Stimulated activated CD8-positive, alpha-beta memory T cell treated with anti-CD3 and anti-CD28 coated beads, Interleukin-15, amount 100 ng/mL, for 48 hours (primary cell): Measurements from ENCODE around the gene LRP6.
"Not testable (repeated sequence)": the region's sequence is repeated elsewhere in the genome, so short reads cannot be mapped to it uniquely, and the experiment has no call there.

Experiments
- DNase-seq, 2 donors: peaks; one replicate each; pipeline ENCODE4 v3.0.0-alpha.2; 2020; ENCODE audit warnings: low read depth in 2 of 2

Gene LRP6

DNA sequence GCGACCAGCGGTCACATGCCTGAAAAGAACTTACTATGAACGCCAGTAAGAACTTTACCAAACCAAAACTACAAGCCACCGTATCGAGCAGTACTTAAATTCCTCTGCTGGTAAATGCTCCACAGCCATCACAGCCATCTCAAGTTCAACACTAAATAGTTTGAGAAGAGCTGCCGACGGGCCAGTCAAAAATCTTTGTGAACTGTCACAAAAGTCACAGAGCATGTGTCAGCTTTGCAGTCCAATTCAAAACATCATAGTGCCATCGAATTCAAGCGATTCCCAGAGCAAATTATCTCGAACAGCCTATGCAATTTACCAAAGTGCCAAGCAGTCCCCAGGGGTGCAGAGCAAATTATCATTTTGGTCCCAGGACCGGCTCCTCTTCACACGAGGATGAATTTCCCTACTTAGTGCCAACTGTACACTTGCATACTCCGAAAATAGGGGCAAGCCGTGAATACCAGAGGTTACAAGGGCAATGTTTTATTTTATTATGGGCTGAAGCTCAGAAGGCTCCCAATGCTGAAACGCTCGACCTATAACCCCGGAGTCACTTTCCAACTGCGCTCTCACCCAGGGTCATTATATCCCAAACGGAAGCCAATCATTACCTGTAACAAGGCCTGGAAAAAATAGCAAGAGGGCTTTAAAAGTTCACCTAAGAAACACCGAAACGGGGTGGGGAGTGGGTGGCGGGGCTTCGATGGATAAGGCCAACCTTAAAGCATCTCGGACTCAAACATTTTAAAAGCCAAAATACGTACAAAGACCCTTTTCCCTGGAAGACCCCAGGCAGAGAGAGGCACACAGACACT, 1.1 kb downstream of the LRP6 start:
- DNase-seq = no peak

DNA sequence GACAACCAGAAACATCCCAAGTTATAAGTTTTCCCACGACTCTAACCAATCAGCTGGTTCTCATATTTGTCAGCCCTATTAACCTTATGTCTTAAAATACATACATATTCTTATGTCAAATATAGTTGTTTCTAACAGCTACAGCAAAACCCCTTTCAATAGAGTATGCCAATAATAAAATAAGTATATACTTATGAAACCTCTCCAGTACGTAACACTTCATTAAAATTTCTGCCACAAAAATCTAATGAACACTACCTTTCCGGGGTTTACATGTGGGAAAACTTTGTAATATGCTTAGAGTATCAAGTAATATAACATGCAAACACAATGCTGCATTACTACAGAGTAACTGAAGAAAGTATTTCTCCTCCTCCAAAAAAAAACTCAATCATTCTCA, 1.8 kb downstream of the LRP6 start:
- no peak for DNase-seq

DNA sequence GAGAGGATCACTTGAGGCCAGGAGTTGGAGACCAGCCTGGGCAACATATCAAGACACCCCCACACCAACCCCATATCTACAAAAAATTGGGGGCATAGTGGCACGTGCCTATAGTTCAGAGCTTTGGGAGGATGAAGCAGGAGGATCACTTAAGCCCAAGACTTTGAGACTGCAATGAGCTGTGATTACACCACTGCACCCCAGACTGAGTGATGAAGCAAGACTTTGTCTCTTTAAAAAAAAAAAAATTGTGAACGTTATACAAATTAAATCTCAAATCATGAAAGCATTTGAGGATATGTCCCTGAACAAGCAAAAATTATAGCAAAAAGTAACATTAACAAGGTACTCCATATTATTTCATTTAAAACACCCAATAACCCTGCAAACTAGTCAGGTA, 2.9 kb downstream of the LRP6 start:
- no peak for DNase-seq

DNA sequence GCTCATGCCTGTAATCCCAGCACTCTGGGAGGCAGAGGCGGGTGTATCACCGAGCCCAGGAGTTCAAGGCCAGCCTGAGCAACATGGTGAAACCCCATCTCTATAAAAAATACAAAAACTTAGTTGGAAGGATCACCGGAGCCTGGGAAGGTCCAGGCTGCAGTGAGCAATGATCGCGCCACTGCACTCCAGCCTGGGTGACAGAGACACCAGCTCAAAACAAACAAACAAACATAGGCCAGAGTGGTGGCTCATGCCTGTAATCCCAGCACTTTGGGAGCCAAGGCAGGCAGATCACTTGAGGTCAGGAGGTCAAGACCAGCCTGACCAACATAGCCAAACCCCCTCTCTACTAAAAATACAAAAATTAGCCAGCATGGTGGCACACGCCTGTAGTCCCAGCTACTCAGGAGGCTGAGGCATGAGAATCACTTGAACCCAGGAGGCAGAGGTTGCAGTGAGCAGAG, 10.5 kb downstream of the LRP6 start:
- not testable (repeated sequence) for DNase-seq

DNA sequence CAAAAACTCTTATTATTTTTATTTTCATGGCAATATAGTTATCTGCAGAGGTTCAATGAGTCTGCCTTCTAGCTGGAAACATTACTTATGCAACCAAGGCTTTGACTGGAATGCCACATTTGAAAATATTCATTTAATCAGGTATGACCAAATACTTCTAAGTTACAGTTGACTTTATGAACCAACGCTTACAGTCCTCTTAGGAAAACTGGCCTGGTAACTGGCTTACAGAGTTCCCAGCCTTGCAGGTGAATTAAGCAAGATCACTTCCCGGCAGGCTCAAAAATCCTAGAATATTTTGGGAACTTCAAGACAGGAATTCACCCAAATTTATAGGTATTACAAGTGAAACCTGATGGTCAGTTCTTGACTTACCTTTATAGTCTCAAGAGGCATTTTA, 12.3 kb downstream of the LRP6 start:
- no peak for DNase-seq

DNA sequence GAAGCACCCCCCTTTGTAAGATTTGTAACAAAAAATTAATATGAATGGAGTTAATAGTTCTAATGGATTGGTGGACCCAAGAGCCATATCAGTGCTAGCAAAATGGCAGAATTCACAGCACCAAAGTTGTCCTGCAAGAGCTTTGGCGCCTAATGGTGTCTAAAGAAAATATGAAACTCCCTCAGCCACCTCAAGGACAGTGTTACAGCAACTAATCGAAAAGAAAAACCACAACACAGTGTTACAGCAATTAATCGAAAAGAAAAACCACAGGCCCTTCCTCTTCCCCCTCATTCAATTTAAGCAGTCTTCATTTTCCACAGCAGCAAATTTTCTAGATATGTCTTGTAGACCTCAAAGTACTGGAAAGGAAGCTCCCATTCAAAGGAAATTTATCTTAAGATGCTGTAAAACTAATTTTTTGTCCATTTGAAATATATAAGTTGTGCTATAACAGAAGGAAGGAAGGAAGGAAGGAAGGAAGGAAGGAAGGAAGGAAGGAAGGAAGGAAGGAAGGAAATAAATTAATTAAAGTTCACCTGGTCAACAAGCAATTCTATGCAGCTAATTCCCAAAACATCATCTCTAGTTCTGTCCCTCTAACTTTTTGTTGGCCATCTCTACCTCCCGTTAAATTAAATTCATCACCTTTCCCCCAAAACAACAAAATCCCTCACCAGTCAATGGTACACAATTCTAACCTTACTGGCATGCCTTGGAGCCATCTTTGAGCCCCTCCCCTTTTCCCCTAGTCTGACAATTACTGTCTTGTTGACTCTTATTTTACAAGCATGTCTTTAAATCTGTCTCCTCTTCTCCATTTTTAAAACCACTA, 17.4 kb downstream of the LRP6 start:
- no peak for DNase-seq

DNA sequence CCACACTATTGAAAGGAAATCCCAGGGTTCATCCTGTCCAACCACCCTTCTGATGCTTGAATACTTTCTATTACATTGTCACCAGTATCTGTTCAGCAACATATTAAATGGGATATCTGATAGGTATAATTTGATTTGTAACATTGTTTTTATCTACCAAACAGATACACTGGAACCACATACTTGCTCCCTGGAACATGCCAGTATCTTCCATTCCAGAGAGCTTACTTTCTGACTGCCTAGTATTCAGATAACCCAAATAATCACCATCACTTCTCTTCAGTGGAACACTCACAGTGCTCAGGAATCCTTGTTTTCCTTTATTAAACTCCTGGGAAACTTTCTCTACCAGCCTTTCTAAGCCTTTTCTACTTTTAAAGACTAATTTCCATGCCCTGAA, 19.3 kb downstream of the LRP6 start:
- no peak for DNase-seq

DNA sequence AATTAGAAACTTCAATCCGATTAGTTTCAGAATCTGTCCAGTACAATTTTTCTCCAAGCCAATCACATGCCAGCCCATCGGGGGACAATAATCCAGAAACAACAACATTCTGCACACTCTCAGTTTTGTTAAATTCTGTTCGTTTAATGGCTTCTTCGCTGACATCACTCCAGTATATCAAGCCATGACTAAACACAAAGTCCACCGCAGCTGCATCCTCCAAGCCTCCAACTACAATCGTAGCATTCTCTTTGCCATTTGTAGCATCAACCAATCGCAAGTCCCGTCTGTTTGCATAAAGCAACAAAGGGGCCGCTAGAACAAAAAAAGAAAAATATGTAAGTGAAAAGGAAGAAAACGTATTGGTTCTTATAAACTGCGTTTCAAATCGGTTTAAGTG, 22.5 kb downstream of the LRP6 start:
- DNase-seq = no peak

DNA sequence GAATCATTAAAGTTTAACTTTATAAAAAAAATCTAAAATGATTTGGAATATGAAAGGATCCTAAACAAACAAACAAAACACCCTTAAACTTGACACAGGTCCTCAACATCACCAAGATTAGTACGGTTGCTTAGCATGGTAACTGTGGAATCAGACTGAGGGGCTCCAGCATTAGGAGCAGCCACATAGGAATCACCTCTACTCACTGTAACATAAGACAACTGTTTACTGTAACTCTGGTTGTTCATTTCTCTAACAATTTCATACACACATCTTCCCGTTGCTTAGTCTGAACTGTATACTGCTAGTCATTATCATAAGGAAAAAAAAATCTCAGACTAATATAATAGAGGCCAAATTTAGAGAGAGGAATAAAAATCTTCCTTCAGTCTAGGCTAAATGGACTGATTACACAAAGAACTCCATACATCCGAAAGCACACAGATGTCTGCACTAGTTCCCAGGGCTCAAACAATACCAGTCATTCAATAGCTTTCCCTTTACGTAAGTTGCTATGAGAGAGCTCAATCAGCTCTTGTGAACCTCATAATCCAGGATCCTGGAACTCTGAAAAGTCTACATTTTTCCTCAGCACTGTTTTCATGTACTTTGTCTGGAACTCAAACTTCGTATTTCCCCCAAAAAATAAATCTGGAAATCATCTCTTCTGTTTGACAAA, 26.0 kb downstream of the LRP6 start:
- DNase-seq = no peak

DNA sequence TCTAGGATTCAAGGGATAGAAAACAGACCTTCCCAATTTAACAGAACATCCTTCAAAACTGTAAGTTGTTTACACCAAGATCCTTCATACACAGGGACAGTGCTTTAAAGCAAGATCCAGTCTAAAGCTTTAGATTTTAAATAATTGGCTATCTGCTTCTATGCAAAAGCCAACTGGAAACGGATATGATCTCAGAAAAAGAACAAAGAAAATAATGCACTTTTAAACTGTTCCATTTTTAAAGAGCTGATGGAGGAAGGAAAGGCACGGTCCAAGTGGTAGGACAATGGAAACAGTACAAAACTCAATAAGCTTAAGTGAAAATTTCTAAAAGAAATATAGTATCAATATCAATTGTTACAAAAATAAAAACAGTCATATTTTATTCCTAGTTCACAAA, 27.7 kb downstream of the LRP6 start:
- no peak for DNase-seq

DNA sequence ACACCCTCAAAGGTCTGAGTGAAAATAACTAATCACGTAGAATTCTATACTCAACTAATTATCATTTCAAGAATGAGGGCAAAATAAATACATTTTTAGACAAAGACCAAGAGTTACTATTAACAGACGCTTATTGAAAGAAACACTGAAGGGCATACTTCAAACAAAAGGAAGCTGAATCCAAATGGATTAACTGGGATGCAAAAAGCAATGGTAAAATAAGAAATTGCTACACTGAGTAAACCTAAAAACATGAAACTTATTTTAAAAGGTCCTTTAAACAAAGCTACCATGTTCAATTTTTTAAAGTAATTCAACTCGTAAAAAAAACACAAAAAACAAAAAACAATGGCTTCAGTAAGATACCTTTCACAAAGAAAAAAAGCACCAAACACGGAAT, 28.2 kb downstream of the LRP6 start:
- DNase-seq = no peak

DNA sequence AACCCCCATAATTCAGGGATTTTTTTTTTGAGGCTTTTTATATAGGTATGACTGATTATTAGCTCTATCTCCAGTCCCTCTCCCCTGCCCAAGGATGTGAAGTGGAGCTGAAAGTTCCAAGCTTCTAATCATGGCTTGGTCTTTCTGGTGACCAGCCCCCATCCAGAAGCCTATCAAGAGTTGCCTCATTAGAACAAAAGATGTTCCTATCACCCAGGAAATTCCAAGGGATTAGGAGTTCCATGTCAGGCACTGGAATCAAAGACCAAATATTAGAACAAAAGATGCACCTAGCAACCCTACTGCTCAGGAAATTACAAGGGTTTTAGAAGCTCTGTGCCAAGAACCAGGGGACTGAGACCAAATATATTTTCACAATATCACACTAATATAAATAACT, 29.9 kb downstream of the LRP6 start:
- DNase-seq = no peak

DNA sequence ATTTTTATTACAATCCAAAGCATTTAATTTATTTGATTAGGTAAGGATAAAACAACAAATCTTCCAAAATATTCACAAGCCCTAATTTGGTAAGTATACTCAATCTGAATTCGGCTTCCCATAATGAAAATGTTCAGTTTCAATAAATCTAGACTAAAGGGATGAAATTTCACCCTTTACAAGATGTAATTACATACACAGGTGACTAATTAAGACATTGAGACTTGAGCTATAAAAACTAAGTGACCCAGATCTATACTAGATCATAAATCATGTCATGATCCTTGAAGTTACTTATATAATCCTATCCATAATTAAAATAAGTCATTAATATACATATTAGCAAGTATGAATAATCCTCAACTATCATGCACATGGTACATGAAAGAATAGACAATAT, 36.6 kb downstream of the LRP6 start:
- DNase-seq = no peak

DNA sequence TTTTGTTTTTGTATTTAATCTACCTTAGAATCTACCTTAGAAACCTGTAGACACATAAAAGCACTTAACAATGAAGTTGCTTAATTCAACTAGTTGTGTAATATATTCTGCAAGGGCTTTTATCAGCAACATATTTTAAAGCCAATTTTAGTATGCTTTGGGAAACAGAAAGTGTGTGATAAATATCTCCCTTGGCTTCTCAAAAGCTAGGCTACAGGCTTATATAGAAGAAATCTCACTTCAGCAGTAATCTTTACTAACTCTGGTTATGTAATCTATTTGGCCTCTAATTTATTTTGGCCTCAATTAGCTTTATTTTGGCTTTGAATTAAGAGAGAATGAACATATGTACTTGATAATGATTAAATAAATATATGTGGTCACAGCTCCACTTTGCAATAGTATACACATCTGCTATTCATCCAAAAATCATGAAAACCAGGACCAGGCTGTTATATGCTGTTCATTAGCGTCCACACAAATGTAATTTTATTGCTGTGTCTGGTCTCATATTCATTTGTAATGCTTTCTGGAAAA, 37.2 kb downstream of the LRP6 start:
- DNase-seq = no peak

DNA sequence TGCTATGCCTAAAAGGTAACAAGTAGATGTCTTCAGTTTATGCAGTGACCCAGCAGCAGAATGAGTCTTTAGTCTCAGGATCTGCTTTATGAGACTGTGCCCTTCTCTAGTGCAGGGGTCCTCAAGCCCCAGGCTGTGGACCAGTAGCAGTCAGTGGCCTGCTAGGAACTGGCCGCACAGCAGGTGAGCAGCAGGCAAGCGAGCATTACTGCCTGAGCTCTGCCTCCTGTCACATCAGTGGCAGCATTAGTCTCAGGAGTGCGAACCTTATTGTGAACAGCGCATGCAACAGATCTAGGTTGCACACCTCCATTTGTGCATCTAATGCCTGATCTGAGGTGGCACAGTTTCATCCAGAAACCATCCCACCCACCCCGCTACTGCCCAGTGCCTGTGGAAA, 38.4 kb downstream of the LRP6 start:
- DNase-seq = no peak

DNA sequence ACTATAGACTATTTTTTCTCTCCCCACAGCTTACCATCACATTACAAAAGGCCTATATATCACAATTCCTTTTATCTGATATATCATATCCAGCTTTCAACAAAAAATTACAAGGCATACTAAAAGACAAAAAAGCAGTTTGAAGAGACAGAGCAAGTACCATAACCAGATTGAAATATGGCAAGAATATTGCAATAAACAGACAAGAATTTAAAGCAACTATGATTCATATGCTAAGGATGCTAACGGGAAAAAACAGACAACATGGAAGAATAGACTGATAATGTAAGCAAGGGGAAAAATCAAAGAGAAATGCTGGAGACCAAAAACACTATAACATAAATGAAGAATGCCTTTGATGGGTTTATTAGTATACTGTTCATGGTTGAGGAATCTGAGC, 40.7 kb downstream of the LRP6 start:
- no peak for DNase-seq

DNA sequence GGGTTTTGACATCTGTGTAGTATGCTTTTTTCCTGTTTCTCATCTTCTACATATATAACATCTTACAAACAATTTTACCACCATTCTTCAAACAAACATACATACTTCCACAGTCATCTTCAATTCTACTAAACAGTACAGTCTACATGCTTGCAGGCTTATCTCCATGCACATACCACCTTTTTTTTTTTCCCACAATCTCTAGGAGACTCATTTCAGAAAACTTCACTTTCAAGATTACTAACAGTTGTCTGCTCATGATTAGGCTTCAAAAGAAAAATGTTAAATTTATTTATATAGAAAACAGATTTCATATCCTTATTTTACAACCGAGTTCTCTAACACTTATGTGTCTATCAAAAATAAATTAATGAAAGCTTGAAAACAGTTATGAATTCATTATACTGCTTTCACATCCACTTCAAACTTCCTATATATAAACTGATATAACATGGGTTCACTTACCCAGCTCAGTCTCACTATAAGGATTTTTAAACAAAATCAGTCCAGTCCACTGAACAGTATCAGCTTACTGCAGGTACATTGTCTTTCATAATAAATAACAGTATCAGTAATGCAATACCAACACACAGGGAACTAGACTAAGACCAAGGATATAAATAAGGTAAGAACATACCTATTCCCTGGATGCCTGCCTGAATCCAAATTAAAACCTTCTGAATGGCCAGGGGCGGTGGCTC, 42.5 kb downstream of the LRP6 start:
- no peak for DNase-seq

DNA sequence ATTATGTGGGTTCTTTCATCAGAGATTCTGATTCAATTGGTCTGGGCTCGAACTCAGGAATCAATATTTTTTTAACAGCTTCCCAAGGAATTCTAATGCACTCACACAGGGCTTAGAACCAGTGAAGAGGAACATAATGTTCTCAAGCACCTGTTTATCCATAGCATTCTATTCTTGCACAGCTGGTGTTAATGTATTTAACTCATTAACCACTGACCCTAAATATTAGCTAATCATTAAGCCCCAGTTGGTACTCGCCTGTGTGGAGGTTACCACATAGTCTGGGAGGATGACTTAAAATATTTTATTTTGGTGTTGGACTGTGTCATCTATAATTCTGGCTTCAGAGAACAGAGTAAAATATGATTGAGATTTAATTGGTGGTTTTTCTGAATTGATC, 45.3 kb downstream of the LRP6 start:
- DNase-seq = no peak

DNA sequence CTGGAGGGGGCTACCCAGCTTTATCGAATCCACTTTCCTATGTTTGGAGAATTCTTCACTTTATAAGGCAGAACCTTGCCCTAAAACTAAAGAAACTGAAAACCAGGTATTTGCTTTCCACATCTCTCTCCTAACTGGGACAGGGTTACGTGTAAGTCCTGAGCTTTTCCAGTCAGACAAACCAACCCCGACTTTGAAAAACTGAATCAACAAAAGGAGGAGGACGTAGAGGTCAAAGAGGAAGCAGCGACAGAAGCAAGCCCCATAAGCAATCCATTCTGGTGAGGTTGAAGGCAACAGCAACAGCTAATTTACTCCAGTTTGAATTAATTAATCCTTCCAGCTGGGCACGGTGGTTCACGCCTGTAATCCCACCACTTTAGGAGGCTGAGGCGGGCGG, 47.2 kb downstream of the LRP6 start:
- DNase-seq = no peak

DNA sequence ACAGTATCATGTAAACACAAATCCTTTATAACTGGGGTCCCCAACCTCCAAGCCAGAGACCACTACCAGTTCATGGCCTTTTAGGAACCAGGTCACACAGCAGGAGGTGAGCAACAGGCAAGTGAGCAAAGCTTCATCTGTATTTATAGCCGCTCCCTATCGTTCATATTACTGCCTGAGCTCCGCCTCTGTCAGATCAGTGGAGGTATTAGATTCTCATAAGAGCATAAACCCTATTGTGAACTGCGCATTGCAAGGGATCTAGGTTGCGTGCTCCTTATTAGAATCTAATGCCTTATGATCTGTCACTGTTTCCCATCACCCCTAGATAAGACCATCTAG, 49.9 kb downstream of the LRP6 start:
- no peak for DNase-seq

DNA sequence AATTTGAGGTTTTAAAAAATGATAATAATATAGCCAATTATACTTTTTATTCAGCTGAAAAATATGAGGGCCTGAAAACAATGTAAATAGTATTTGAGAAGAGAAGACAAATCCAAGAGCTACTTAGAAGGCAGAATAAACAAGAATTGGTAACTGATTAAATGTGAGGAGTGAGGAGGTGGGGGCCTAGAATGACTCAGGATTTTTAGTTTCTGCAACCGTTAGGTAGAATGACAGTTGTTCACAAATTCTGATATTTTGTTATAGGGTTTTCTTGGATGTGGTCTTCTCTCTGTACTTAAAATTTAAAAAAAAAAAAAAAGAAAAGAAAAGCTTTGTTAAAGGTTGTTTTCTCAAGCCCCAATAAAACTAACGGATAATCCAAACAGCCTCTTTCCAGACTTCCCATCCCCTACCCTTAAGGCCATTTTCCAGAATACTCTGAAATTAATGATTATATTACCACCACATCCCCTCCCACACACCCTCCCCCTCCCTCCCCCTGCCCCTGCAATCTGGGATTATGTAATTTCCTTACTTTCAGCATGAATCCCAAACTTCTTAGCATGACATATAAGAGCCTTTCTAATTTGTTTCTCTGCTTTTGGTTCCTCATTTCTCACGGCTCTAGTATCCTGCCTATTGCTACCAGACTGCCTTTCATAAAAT, 50.4 kb downstream of the LRP6 start:
- no peak for DNase-seq
